ENCODE measurements around the gene CENPP. TPM values are rescaled to one million over a fixed set of nuclear protein-coding genes. Genes with fewer than 3 reads are reported as not detected.

The CENPP gene
- total RNA-seq, 2 experiments from 2014 or later: 21.5 to 23.8 TPM

DNA sequence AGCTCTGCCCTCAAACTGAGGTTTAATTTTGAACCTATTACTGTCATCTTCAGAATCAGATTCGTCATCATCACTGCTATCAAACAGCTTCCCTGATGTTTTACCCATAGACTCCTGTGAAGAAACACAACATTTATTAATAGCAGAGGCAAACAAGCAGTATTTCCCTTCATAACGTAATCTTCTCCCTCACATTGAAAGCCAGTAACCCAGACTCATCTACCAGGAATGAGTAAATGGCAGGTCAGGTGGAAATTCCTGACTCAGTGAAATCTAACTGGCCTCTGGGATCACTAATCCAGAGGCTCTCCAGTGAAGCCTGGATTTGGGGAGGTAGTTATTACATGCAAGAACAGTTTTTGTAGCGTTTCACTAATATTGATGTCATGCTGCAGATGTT is 15.2 kb upstream of the CENPP start:
- ChIA-PET CTCF (no interaction called here), POLR2A (no interaction called here)

DNA sequence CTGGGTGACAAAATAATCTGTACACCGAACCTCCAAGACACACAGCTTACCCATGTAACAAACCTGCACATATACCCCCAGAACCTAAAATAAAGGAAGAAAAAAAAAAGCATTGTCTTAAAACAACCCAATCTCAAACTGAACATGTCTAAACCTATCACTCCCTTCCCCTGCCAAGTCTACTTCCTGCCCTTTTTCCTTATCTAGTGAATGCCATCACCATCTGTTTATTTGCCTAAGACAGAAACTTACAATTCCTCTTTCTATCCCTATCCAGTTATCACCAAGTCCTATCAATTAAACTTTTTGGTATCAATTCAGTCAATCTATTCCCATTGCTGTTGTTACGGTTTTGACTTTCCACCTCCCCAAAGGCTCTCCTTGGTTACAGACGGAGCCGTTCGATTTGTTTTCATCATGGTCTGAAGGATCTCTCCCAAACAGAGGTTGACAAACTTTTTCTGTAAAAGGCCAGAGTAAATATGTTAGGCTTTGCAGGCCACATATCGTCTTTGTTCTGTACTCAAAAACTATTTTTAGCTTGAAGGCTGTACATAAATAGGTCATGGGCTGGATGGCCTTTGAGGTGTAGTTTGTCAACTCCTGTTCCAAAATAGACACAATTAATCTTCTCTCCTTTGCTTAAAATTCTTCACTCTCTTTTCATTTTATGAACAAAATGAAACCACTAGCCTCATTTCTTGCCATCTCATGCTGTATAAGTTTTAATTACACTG is 12.7 kb upstream of the CENPP start:
- ChIA-PET POLR2A (no interaction called here), CTCF (interaction anchor here (0.6 kb wide), 2 partner anchors 21 to 162 kb away, joined by 3 to 5 read pairs; no protein-coding TSS in a partner anchor)

DNA sequence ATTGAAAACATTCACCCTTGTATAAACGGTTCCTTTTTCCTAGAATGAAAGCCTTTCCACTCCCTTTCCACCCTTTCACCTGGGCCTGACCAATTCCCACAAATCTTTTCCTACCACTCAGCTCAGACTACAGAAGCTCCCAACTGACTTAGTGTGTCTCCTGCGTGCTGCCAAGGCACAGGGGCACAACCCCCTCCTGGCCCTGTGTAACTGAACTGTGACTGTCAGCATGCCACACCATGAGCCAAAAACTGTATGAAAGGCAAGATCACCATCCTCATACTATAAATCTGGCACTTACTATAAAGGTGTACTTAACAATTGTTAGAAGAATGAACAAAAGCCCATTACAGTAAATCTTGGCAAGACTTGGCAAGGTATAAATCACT is 12.1 kb upstream of the CENPP start:
- ChIA-PET POLR2A (no interaction called here), CTCF (interaction anchor here (0.6 kb wide), 1 partner anchor 162 kb away, joined by 3 read pairs; no protein-coding TSS in a partner anchor)

DNA sequence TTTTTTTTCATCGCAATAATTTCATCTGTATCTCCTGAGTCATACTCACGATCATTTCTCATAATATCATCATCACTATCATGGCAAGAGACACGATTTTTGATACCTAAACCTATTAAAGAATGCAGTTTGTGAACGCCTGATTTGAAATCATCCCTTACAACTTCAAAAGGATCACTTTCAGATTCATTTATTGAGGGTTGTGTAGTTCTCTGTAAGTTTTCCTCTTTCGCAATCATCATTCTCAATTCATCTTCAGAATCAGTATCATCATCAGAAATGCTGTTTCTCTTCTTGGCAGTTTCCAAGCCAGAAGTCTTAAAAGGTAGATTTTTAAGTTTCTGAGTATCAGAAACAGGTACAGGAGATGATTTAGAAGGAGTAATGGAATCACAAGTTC is 10.3 kb upstream of the CENPP start:
- ChIA-PET CTCF (no interaction called here), POLR2A (no interaction called here)

DNA sequence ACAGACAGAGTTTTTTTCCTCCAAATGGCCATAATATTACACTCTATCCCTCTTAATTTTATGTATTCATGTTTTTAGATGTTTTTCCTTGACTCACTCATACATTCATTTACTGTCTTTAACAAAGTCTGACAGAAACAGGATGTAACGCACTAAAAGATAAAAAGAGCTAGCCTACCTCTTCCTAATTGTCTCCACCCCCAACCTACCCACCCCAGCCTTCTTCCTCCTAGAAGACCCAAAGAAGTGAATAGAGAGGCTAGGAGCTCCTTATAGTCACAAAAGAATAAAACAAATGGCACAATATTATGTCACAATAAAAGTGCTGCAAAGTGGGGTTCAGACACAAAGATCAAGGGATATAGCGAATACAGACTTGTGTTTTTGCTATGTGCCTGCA is 1.3 kb upstream of the CENPP start:
- CTCF ChIA-PET: no interaction called here
- POLR2A ChIA-PET: interaction anchor here (0.5 kb wide), 1 partner anchor 12 kb away, joined by 5 read pairs; no protein-coding TSS in a partner anchor

DNA sequence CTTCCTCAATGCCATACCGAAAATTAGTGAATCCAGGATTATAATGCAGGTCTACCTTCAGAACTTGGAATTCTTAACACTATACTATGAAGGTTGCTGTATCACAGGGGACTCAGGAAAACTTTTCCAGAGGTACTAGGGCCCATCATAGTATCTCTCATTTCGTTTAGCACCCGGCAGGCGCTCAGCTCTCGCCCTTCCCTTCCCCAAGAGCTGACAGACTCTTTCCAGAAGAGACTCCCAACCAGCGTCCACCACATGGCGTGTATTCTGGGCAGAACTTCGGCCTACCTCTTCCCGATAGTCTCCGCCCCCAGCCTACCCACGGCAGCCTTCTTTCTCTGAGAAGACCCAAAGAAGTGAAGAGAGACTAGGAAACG is 874 bp upstream of the CENPP start:
- ChIA-PET POLR2A (interaction anchor here (1.0 to 1.1 kb wide), 4 partner anchors 8 to 82 kb away, joined by 3 to 4 read pairs (median 3); partner anchors contain the start of gene IARS1), CTCF (no interaction called here)

DNA sequence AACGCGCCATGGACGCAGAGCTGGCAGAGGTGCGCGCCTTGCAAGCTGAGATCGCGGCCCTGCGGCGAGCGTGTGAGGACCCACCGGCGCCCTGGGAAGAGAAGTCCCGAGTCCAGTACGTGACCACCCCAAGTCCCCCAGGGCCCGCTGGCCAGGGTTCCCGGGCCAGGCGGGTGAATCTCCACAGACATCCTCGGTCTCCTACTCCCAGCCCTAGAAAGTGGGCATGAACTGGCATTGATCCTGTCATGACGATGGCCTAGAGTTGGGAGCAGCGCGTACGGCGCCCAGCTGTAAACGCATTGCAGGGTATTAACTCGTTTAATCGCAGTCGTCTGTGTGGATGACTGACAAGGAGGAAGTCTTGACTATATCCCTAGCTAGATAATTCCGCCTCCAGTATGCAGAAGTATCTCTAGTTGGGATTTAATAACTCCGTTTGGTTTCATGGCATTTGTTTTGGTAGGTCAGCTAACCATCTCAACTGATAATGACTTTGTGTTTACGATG is 293 bp downstream of the CENPP start:
- ChIA-PET POLR2A (interaction anchor here (0.5 to 2.1 kb wide), 8 partner anchors 9 to 344 kb away, joined by 3 to 6 read pairs (median 3); partner anchors contain the start of genes IARS1, IPPK and SPTLC1), CTCF (no interaction called here)

DNA sequence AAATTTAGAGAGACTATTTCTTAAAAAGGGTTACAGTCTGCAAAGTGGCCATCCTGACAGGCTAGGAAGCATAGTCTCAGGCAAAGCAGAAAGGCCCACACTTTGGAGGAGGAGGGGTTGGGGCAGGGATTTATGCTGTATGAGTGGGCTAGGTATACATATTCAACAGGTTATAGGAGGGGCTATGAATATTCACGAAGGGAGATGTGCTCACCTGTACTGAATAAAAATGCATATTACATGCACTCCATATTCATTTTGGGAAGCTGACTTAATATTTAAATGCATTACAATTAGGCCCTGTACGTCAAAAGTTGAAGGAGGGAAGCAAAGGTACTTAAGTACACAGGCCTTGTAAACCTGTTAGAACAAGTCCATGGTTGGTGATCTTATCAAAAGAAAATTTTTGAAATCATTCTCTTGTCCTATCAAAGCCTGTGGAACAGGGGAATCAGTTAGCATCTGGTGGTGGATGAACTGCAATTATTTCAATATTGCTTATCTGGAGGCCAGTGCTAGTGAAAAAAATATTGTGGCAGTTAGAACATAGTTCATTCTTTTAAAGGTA is 1.6 kb downstream of the CENPP start:
- ChIA-PET CTCF (no interaction called here), POLR2A (interaction anchor here (2.1 kb wide), 1 partner anchor 343 kb away, joined by 6 read pairs; the partner anchor contains the start of gene IPPK)

DNA sequence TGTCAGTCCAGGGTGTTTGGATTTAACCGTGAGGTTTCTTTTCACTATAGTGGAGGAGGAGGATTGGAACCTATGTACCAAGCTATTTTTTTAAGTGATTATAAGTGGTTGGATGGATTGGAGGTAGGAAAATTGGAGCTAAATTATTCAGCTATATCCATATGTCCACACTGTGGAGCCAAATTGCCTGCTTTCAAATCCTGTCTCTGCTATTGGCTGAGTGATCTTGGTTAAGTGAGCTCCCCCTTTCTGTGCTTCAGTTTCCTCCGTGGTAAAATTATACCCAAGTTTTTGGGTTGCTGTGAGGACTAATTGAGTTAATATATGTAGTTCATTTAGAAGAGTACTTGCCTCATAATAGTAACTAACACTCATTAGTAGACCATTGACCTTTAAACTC is 2.5 kb downstream of the CENPP start:
- CTCF ChIA-PET: interaction anchor here (0.8 kb wide), 2 partner anchors 174 to 189 kb away, joined by 3 read pairs; no protein-coding TSS in a partner anchor
- POLR2A ChIA-PET: no interaction called here

DNA sequence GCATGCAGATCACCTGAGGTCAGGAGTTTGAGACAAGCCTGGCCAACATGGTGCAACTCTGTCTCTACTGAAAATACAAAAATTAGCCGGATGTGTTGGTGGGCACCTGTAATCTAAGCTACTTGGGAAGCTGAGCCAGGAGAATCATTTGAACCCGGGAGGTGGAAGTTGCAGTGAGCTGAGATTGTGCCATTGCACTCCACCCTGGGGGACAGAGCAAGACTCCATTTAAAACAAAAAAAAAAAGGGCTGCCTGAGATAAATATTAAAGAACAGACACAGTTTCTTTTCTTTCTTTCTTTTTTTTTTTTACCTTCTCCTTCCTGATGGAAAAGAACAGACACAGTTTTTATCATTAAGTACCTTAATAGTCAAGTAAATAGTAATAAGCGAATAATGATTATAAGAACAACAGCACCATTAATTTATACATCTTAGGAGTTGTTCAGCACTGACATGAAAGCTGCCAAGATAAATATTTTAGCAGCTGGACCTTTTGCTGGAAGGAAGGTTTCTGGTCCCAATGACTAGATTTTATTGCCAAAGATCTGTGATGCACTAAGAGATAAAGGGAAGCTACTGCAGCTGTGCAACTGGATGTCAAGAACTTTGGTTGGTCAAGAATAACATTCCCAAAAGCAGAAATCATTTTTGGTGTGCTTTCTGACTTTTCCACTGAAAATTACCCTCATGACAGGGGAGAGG is 7.0 kb downstream of the CENPP start:
- POLR2A ChIA-PET: no interaction called here
- CTCF ChIA-PET: no interaction called here

DNA sequence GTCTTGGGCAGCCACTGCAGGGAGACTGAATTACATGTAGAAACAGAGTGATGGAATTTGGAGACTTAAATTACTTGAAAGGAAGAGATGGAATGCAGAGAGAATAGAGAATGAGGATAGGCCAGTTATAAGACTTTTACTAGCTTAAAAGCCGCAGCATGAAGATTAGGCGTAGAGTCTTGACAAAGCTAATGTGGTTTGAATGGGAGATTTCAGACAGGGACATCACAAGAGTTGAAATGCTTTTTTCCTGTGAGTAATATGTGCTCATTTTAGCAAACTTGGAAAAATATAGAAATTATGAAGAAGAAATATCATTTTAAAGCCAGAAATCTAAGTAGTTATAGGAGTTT is 7.5 kb downstream of the CENPP start:
- POLR2A ChIA-PET: no interaction called here

DNA sequence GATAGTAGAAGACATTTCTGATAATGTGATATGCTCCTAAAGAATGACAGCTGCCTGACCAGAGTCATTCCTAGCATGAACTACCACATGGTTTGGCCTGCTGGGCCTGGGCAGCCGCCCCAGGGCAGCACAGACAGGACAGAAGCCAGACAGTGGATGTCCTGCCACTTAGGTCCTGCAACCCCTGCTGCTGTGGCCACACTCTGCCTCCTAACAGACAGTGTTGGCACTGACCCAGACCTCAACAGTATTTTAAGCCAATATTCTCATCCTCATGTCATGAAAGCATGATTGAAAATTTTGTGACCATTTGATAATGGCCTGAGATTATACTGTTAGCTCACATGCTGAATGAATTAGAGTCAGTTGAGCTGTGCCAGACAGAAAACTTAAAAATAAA is 15.8 kb downstream of the CENPP start:
- ChIA-PET CTCF (no interaction called here), POLR2A (no interaction called here)

More for the DNA sequence above, 7.5 kb downstream of the CENPP start:
- CTCF ChIA-PET: no interaction called here

DNA sequence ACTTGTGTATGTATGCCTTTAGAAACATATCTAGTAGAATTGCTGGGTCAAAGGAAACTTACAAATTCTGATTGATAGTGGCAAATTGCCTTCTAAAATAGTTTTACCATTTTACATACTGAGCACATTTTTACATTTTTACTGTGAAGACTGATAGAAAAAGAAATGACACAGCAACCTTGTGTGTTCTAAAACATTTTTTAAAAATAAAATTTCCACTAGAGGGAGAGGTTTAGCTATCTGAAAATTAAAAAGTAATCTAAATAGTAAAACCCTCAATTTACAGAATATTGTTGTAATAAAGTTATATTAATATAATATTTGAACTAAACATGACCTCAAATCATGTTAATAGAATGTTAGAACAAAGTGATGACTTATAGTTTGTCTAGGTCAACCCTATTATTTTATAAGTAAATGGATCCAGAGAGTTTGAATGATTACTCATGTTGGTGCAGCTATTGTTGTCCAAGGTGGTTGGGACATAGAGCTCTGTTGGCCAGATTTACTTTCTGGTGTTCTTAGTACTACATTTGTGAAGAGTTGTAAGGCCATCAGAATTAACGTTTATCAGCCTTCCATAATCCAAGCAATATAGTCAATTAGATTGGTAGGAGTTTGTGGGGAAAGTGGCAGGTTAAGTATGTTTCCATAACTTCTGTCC is 17.2 kb downstream of the CENPP start:
- ChIA-PET POLR2A (no interaction called here), CTCF (no interaction called here)

DNA sequence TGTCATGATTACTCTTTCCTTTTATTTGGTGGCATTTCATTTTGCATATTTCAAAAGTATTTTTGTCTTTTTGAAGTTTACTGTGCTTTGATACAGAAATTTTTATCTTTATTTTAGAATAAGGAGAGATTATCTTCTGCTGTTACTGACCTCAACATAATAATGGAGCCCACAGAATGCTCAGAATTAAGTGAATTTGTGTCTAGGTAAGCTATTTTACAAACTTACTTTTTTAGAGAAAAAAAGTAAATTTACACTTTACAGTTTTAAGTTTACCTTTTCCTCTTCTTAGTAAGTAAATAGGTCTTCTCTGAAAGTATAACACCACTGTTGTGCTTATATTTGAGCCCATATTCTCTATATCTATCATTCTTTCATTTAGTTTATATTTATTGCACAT is 19.8 kb downstream of the CENPP start:
- ChIA-PET POLR2A (no interaction called here), CTCF (no interaction called here)

DNA sequence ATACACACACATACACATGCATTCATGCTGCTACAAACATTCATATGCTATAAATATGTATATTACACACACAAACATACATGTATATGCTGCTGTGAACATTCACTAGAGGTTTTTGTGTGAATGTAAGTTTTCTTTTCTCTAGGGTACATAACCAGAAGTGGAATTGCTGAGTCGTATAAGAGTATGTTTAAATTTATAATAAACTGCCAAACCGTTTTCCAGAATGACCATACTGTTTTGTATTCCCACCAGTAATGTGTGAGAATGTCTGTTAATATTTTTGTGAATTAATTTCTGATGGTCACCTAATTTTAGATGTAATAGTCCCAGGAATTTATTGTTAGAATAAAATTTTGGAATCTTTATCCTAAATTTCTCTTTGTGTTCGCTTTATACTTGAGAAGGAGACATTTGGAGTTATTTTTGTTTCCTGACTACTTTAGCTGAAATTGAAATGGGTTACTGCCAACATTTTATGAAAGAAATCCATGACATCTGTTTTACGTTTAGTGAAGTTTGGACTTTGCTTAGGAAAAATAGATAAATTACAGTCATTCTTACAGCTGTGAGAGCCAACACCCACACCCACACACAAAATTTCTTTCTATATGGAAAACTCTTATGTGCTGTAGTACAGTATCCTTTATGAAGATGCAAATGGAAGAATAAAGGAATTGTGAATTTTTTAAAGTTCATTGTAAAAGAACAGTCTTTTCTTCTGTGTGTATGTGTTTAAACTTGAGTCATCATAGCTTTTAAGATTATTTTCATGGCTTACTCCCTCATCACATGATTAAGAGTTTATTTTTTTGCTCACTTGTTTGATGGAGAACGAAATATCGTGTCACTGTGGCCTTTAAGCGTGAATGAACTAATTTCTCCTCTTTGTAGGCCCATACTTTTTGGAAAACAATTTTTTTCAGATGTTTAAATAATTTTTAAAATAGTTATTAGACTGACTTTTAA is 24.3 kb downstream of the CENPP start:
- POLR2A ChIA-PET: no interaction called here
- CTCF ChIA-PET: no interaction called here

DNA sequence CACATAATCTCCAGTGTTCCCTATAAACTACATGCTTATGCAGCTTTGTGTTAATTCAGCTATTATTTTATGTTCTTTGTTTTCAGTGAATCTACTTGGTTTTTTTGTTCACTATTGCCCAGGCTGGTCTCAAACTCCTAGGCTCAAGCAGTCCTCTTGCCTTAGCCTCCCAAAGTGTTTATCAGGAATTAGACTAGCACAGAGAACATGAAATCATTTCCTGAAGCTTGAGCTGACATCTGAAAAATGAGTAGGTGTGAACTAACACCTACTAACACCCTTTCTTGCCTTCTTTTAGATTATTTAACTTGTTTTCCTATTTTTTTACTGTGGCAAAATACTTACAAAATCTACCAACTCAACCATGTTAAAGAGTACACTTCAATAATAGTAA is 25.0 kb downstream of the CENPP start:
- POLR2A ChIA-PET: no interaction called here
- CTCF ChIA-PET: interaction anchor here (0.7 kb wide), 1 partner anchor 966 kb away, joined by 3 read pairs; no protein-coding TSS in a partner anchor

DNA sequence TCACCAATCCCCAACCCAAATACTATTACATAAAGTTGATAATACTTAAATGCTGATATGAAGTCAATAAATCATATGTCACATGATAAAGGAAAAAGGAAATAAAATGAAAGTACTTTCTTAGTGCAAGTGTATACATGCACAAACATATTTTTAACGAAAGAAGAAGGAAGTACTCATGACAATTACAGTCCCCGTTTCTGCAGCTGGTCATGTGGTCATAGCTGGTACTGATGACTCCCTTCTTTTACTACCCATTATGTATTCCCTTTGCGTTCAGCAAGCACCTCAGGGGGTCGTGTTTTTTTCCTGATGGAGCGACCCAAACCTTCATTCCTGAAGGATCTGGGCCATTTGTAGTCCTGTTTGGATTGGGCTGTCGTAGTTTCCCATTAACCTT is 27.3 kb downstream of the CENPP start:
- ChIA-PET CTCF (no interaction called here), POLR2A (no interaction called here)

DNA sequence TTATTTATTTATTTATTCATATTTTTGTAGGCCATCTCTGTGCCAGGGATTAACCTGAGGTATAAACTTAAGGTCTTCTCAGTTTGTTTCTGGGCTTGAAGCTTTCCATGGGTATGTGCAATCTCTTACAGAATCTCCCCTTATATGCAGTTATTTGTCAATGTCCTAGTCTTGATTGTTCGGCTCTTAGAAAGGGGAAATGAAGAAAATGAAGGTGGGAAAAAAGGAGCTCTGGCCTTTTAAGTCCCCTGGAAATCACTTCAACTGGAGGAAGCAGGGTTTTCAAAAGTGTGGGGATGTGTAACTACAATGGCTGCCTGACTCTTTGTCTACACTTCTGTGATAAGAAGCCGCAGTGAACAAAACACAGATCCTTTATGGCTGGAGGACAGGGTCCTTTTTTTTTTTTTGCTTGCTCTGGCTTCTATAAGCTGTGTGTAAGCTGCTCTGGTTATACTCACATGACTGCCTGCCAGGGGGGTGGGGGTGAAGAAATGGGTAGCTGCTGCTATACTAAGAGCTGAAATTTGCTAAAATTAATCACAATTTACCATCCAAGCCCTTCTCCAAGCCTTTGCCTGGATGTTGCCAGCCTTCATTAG is 33.7 kb downstream of the CENPP start:
- POLR2A ChIA-PET: interaction anchor here (0.7 kb wide), 1 partner anchor 43 kb away, joined by 5 read pairs; no protein-coding TSS in a partner anchor

More for the DNA sequence above, 33.7 kb downstream of the CENPP start:
- CTCF ChIA-PET: interaction anchor here (1.6 kb wide), 1 partner anchor 219 kb away, joined by 3 read pairs; no protein-coding TSS in a partner anchor
